HG02840 (cell line): ENCODE measurements around the gene DAPK1.
"Not testable (repeated sequence)": the region's sequence is repeated elsewhere in the genome, so short reads cannot be mapped to it uniquely, and the experiment has no call there.

Experiments
- ATAC-seq: cut with Tn5 transposase; IDR thresholded peaks from one replicate; pipeline ENCODE4 v1.9.1; 2021; ENCODE audit warnings: mild to moderate bottlenecking, moderate library complexity, moderate number of reproducible peaks; ENCODE audit not compliant: unreplicated experiment, low FRiP score

DAPK1 gene

GRCh38 chr9:87498046-87498810 lies 561 bp downstream of the DAPK1 start:
- ATAC-seq = no peak

GRCh38 chr9:87498811-87499360 lies 1.2 kb downstream of the DAPK1 start:
- ATAC-seq = no peak

DNA sequence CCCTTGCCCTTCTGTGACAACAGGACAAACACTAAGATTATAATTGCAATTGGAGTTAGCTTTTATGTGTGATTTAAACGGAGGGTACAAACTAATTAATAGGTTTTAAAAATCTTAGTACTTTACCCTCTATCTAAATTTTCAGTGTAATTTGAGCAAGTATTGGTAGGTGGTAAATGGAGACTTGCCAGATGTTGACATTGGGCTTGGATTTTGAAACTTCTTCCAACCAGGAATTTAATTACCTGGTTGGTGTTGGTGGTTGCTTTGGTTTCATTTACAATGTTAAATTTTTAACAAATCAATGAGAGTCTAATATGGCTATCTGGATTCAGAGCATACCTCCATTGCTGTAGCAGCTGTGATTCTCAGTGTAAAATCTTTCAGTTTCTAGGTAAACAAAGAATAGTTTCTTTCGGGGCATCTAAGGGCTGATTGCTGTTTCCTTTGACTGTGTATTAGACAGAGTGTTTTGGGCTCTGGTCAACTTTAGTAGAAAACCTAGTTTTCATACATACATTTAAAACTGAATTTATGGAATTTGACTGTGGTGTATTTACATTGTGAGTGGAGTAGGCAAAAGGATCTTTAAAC lies 1.9 kb downstream of the DAPK1 start:
- ATAC-seq = no peak

GRCh38 chr9:87500491-87501270 lies 3.0 kb downstream of the DAPK1 start:
- ATAC-seq = no peak

- ATAC-seq = not testable (repeated sequence)
Observed at GRCh38 chr9:87501271-87501656, 3.6 kb downstream of the DAPK1 start.

DNA sequence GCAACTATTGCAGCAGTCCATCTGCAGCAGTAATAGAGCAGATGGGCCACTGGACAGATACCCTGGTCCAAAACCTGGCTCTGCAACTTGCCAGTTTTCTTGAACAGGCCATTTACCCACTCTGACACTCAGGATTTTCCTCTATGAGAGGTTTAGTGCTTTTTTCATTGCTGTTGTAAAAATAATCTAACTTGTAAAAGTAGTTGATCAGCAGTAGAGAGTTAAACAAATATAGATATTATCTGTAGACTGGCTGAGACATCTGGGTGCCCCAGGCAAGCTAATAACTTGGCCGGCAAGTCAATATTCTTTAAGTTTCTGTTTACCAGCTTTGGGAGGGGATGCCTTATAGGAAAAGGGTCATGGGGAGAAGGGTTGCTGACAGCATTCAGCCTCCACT lies 4.1 kb downstream of the DAPK1 start:
- no peak for ATAC-seq

DNA sequence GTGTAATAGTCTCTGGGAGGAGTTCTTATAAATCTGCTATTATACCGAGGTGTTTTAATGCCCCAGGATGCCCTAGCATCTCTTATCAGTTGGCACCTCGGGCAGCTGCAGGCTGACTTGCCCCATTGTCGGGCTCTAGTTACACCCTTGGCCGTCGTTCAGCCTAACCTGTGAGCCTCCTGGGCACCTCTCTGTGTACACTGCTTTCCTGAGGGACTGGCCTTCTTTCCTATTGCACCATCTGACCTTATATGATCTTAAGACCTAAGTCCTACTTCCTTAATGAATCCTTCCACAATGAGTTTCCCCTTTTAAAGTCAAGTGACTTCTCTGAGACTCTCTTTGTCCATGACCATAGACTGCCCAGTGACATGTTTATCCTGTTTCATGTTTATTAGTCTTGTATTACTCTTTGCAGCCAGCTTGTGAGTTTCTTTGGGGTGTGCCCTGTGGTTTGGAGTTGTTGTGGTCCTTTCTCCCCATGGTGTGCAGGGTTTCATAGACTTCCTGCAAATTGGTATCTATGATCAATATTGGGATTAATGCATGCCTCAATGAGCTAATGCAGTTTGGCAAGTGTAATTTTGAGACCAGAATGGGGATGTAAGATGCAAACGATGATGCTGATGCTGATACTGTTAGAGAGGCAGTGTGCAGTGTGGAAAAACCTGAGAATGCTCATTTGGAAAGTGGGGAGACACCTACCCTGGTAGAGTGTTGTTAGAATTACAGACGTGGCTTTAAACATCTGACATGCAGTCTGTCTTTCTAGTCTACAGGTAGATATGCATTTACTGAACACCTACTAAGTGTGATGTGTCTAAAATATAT lies 4.9 kb downstream of the DAPK1 start:
- no peak for ATAC-seq

GRCh38 chr9:87503430-87503829 lies 5.8 kb downstream of the DAPK1 start:
- ATAC-seq = no peak

- ATAC-seq = no peak
Observed at GRCh38 chr9:87503927-87504326, 6.3 kb downstream of the DAPK1 start.

- no peak for ATAC-seq
Observed at GRCh38 chr9:87504938-87505337, 7.3 kb downstream of the DAPK1 start.

GRCh38 chr9:87505869-87506678 lies 8.4 kb downstream of the DAPK1 start:
- ATAC-seq = no peak

GRCh38 chr9:87507576-87507975 lies 9.9 kb downstream of the DAPK1 start:
- no peak for ATAC-seq

DNA sequence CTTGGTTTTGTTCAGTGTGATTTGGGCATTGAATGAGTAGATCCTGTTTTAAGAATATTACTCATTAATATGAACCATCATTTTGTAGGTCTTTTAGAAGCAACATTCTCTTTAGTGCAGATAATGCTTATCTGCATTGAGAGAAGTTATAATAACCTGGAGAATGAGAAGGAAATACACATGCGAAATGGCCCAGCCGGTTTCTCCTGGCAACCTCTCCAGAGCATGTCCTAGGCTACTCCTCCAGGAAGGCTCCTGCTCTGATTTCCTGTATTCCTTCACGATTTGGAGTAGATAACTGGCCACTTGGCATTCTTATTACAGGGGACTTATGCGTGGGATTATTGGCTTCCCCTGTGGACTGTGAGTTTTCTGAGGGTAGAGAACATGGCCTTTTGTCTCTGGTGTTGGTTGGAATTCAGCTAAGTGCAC lies 12.6 kb downstream of the DAPK1 start:
- no peak for ATAC-seq

DNA sequence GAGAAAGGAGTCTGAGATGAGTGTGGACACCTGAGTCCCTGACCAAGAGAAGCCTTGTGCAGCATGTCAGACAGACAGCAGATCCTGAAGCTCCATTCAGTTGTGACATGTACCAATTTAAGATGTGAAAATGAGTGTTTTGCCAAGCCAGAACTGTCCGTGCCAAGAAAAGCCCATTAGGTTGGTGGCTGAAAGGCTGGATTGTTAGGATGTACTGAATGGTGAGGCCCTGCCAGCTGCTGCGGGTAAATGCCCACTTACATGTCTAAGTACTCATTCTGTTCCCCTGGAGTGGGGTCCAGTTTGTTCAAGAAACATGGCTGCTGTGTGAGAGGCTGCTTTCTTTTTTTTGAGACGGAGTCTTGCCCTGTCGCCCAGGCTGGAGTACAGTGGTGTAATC lies 14.6 kb downstream of the DAPK1 start:
- ATAC-seq = no peak

DNA sequence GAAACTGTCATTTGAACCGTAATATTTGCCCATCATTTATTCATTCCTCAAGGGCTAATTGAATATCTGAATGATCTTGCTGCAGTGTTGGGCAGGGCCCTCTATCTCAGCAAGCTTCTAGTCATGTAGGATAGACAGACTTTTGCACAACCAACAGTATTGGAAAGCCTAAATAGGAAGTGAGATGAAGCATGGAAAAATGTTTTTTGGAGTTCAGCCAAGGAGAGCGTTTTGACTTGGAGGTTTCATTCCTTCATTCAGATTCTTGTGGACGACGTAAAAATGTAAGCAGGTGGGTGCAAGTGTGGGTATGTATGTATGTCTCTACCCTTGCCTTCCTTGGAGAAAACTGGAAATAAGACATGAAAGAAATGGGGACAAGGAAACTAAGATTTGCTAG lies 15.5 kb downstream of the DAPK1 start:
- ATAC-seq = no peak

DNA sequence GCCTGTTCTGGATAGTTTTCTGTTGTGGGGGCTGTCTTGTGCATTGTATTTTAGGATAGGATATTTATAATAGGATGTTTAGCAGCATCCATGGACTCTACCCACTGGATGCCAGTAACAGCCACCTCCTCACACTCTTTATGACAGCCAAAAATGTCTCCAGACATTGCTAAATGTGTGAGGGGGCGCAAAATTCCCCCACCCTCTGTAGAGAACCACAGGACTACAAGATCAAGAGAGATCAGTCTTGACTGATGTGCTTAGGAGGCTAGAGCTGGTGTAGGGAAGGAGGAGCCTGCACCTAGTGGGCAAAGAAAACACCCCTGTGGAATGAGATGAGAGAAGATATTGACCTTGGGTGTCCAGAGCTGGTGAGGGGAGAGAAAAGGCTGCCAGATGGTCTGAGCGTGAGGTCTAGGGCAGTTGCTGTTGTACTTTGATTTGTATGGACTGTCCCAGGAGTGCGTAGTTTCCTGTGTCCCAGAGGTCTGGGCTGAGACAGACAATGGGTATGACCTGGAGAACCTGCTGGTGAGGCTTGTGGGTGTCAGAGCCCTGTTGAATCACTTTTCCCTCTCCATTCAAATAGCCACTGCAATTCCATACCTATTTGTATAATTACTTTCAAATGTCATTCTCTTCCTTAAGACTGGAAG lies 16.3 kb downstream of the DAPK1 start:
- ATAC-seq = no peak

- ATAC-seq = no peak
Observed at GRCh38 chr9:87515006-87515405, 17.3 kb downstream of the DAPK1 start.

GRCh38 chr9:87515588-87516221 lies 18.0 kb downstream of the DAPK1 start:
- no peak for ATAC-seq
